K562 (cell line): Measurements from ENCODE around the gene ODC1. TPM values are rescaled to one million over a fixed set of nuclear protein-coding genes. Genes with fewer than 3 reads are reported as not detected.

ENCODE experiments used
- ATAC-seq: fragments of 200-7000 bp; cut with Tn5 transposase; 3 replicates; pipeline ENCODE4 v1.9.1; 2020; ENCODE audit warnings: moderate library complexity
- BruUV-seq: library from RNA; stranded (reverse); fragments of 400-500 nt; replicated peaks from 2 replicates; lab custom pipeline; 2021; lab: Mats Ljungman, UMichigan
- CTCF ChIA-PET: fragments of 300-600 bp; formaldehyde crosslinking; extraction: SDS; loops from one replicate; lab custom pipeline; 2021; ENCODE audit warnings: low intra/inter-chr PET ratio; lab: Yijun Ruan, JAX
- POLR2A ChIA-PET: fragments of 300-600, 350-650 bp; sonication (Branson Sonifier 250); formaldehyde crosslinking; extraction: SDS; loops from one replicate; lab custom pipeline; 2021; ENCODE audit warnings: antibody characterized with exemption, inconsistent platforms; lab: Yijun Ruan, JAX
- DNase-seq, 4 experiments: peaks; one replicate each; pipeline versions ENCODE4 v3.0.0 to v3.0.0-alpha.2; 2011 to 2018; ENCODE audit warnings: low spot score in 3 of 4, mixed read lengths in 3 of 4; ENCODE audit errors: extremely low read depth in 1 of 4
- FAIRE-seq: peaks from 2 replicates; lab custom pipeline; 2011; peaks lifted over from hg19 to GRCh38; lab: Jason Lieb, UNC
- H2AFZ ChIP-seq: 2 replicates; pipeline ENCODE4 v1.6.0; 2011; ENCODE audit warnings: low read depth, low read length, control low read depth, inconsistent platforms
- H3K27ac ChIP-seq: fragments of 200-600 bp; 3 replicates; pipeline ENCODE4 v1.8.0; 2011; ENCODE audit warnings: low read depth, mild to moderate bottlenecking, control low read depth, inconsistent platforms, low read length, moderate library complexity, mixed read lengths; ENCODE audit errors: extremely low read depth
- H3K27me3 ChIP-seq, 2 experiments: fragments of 300-600 bp in 1 of 2; 2 replicates in 1 of 2; 3 replicates in 1 of 2; pipeline versions ENCODE4 v1.6.0 to v1.8.0; 2011; ENCODE audit warnings: inconsistent platforms in 2 of 2, low read length in 2 of 2, mild to moderate bottlenecking in 1 of 2, mixed read lengths in 1 of 2, moderate library complexity in 1 of 2; ENCODE audit not compliant: control insufficient read depth in 2 of 2, insufficient read depth in 2 of 2
- H3K36me3 ChIP-seq: fragments of 300-600 bp; 3 replicates; pipeline ENCODE4 v1.8.0; 2011; ENCODE audit warnings: mild to moderate bottlenecking, low read length, inconsistent platforms; ENCODE audit not compliant: control insufficient read depth, insufficient read depth
- H3K4me1 ChIP-seq, 2 experiments: fragments of 200-600 bp in 1 of 2; replicated peaks in 1 of 2; 2 replicates in 1 of 2; 3 replicates in 1 of 2; pipeline versions ENCODE4 v1.5.1 to v1.8.0; 2011; ENCODE audit warnings: inconsistent platforms in 2 of 2, low read length in 2 of 2, mild to moderate bottlenecking in 1 of 2, mixed read lengths in 1 of 2, moderate library complexity in 1 of 2; ENCODE audit not compliant: control insufficient read depth in 2 of 2, insufficient read depth in 2 of 2
- H3K4me2 ChIP-seq: 2 replicates; pipeline ENCODE4 v1.6.1; 2011; ENCODE audit warnings: low read length, control low read depth, inconsistent platforms, mixed read lengths; ENCODE audit not compliant: insufficient read depth
- H3K4me3 ChIP-seq: fragments of 200-600 bp; sonication (generic), shearing (Covaris generic); 2 replicates; pipeline ENCODE4 v1.5.1; 2016; ENCODE audit warnings: control low read depth, inconsistent platforms
- H3K79me2 ChIP-seq: fragments of 200-600 bp; 3 replicates; pipeline ENCODE4 v1.8.0; 2011; ENCODE audit warnings: low read length, inconsistent platforms; ENCODE audit not compliant: control insufficient read depth, insufficient read depth
- H3K9ac ChIP-seq, 2 experiments: 2 replicates each; pipeline versions ENCODE4 v1.6.0 to v1.6.1; 2011; ENCODE audit warnings: low read depth in 2 of 2, low read length in 2 of 2, control low read depth in 1 of 2, inconsistent platforms in 1 of 2, mild to moderate bottlenecking in 1 of 2, mixed read lengths in 1 of 2; ENCODE audit not compliant: insufficient read depth in 1 of 2
- H3K9me1 ChIP-seq: one replicate; pipeline ENCODE4 v1.6.0; 2011; ENCODE audit warnings: inconsistent platforms, mild to moderate bottlenecking, low read length, moderate library complexity; ENCODE audit not compliant: control insufficient read depth, insufficient read depth
- H3K9me3 ChIP-seq: replicated peaks from 2 replicates; pipeline ENCODE4 v1.5.1; 2011; ENCODE audit warnings: low read depth, low read length, inconsistent platforms; ENCODE audit not compliant: control insufficient read depth, insufficient read depth
- H4K20me1 ChIP-seq: replicated peaks from 2 replicates; pipeline ENCODE4 v1.6.1; 2011; ENCODE audit warnings: low read length, inconsistent platforms, mixed read lengths; ENCODE audit not compliant: control insufficient read depth, insufficient read depth
- ELF4 ChIP-seq: fragments of 450-650 bp; formaldehyde crosslinking; IDR thresholded peaks from 2 replicates; pipeline ENCODE4 v1.4.0; 2022; ENCODE audit warnings: missing genetic modification characterization
- IRF2 ChIP-seq: sonication (generic); formaldehyde crosslinking; IDR thresholded peaks from 2 replicates; pipeline ENCODE4 v1.8.1; 2022; ENCODE audit warnings: mild to moderate bottlenecking, missing genetic modification reagents
- L3MBTL2 ChIP-seq: fragments of 450-650 bp; IDR thresholded peaks from 2 replicates; pipeline ENCODE4 v1.6.1; 2016; ENCODE audit warnings: mild to moderate bottlenecking, moderate library complexity
- MLX ChIP-seq, 2 experiments: fragments of 450-650 bp in 1 of 2; sonication (generic) in 1 of 2; formaldehyde crosslinking; conservative IDR thresholded peaks; 2 replicates each; pipeline versions ENCODE4 v1.4.0 to v1.8.1; 2020 to 2022; ENCODE audit warnings: mild to moderate bottlenecking in 1 of 2, missing genetic modification reagents in 1 of 2
- PRPF4 ChIP-seq: fragments of 200-400 bp; formaldehyde crosslinking; IDR thresholded peaks from one replicate; pipeline ENCODE4 v1.6.1; 2017; ENCODE audit warnings: low read length, low read depth, mild to moderate bottlenecking; ENCODE audit not compliant: insufficient read depth, poor library complexity, severe bottlenecking
- TFAP4 ChIP-seq: sonication (generic); formaldehyde crosslinking; IDR thresholded peaks from 2 replicates; pipeline ENCODE4 v1.8.0; 2022; ENCODE audit warnings: missing genetic modification reagents, mild to moderate bottlenecking, moderate library complexity, borderline replicate concordance
- VEZF1 ChIP-seq: fragments of 200-800 bp; sonication (Bioruptor generic); IDR thresholded peaks from 2 replicates; pipeline ENCODE4 v1.6.1; 2017; ENCODE audit warnings: missing genetic modification characterization, missing compliant biosample characterization
- ZBTB33 ChIP-seq: sonication (generic); formaldehyde crosslinking; IDR thresholded peaks from 2 replicates; pipeline ENCODE4 v1.8.1; 2023; ENCODE audit warnings: mild to moderate bottlenecking, missing genetic modification reagents
- ZNF79 ChIP-seq: fragments of 250-450 bp; sonication (Bioruptor Pico); IDR thresholded peaks from 2 replicates; pipeline ENCODE4 v1.4.0; 2020; ENCODE audit warnings: low read depth, mild to moderate bottlenecking, moderate library complexity
- WGBS: fragments of 100-300 bp; shearing (Covaris generic); methylation state at CpG from one replicate; pipeline ENCODE4 v1.1.6; 2016; ENCODE audit warnings: low coverage, mixed read lengths; ENCODE audit not compliant: insufficient coverage; ENCODE audit errors: missing lambda C conversion rate; 5-methylcytosine and 5-hydroxymethylcytosine counted together
- in situ Hi-C: fragments of 300-500 bp; cut with MboI; formaldehyde crosslinking; loops from 4 replicates; pipeline ENCODE4 v1.15.0; 2018; ENCODE audit warnings: inconsistent platforms, mixed read lengths
- intact Hi-C: fragments of 100-400 bp; cut with micrococcal nuclease; formaldehyde crosslinking; loops from 2 replicates; pipeline ENCODE4 v1.14.2; 2022
- polyA plus RNA-seq, 8 experiments: library from polyadenylated mRNA; depleted of rRNA in 4 of 8; stranded (reverse) in 5 of 8; unstranded in 3 of 8; fragments of >200 nt; fragmentation: Nextera tagmentation in 2 of 8; fragmentation: Illumina TruSeq in 1 of 8; extraction: Ambion mirVana in 2 of 8; extraction: Trizol in 1 of 8; gene quantifications; 2 replicates each; pipeline versions ENCODE4 v1.2.1 to v1.2.3, GENCODE V29; 2011 to 2014; ENCODE audit warnings: inconsistent platforms in 1 of 8, missing spikeins in 1 of 8
- total RNA-seq, 7 experiments: library from RNA; depleted of rRNA in 6 of 7; stranded (reverse); fragments of >200 nt in 6 of 7; fragmentation: Illumina TruSeq in 2 of 7; extraction: Trizol in 2 of 7; gene quantifications; 2 replicates each; pipeline versions ENCODE4 v1.2.1 to v1.2.3, GENCODE V29; 2011 to 2021; ENCODE audit warnings: low replicate concordance in 1 of 7

Gene ODC1
- total and polyA plus RNA-seq, 9 of the 15 experiments (the other 6 are each of a cell fraction or from before 2014, with no cell fraction given), result 142 to 563 (median 457) TPM

- TF ChIP-seq ZBTB33 (CRISPR knock-in tag) (0 out of 2 replicates have a peak, but pooled peaks have one; percentile 34), ELF4 (CRISPR knock-in tag) (no peak), IRF2 (CRISPR knock-in tag) (no peak), MLX (CRISPR knock-in tag; conservative IDR thresholded peaks at IDR 0.05) (no peak), PRPF4 (no peak), TFAP4 (CRISPR knock-in tag) (peak; percentile 45; the same call in 1 of the 2 replicates), L3MBTL2 (no peak), ZNF79 (CRISPR knock-in tag) (no peak), VEZF1 (peak; percentile 51)
- ATAC-seq (no peak; the same call in 2 of the 3 replicates), DNase-seq (no peak), FAIRE-seq (no peak)
- Histone ChIP-seq H3K4me1 (peaks cover 0 to 18% of the 10 kb centered on the region in 2 experiments; a peak in 2 of 5 replicates), H3K9me3 (no peaks in the 10 kb centered on the region), H3K27ac (no peak overlapping the region), H3K79me2 (no peaks in the 10 kb centered on the region), H3K4me3 (no peak overlapping the region), H3K9me1 (no peaks in the 10 kb centered on the region), H2AFZ (peak overlapping the region; percentile 3; the same call in 1 of the 2 replicates), H3K27me3 (peaks cover 23 to 48% of the 10 kb centered on the region in 2 experiments), H3K4me2 (no peak overlapping the region), H3K36me3 (no peaks in the 10 kb centered on the region), H4K20me1 (0 out of 2 replicates have a peak, but pooled peaks cover 5% of the 10 kb centered on the region), H3K9ac (no peak overlapping the region)
- in situ Hi-C loops (no loop called here), intact Hi-C loops (no loop called here)
- ChIA-PET CTCF (no interaction called here), POLR2A (interaction anchor here (1.6 kb wide), 1 partner anchor 15 kb away, joined by 4 read pairs; no protein-coding TSS in a partner anchor)
- 37% methylated on average over 12 of the region's 12 CpGs for WGBS
- no TSS peak for BruUV-seq
These were observed 30.8 kb upstream of the ODC1 start for GRCh38 chr2:10478916-10479315.
